K562 (cell line): ENCODE results near the gene PCDHGA8.

Source experiments
- ESRRA ChIP-seq: fragments of 450-650 bp; IDR thresholded peaks from 2 replicates; pipeline ENCODE4 v1.6.1; 2014; ENCODE audit warnings: low read depth, mild to moderate bottlenecking, moderate library complexity, borderline replicate concordance
- KDM1A ChIP-seq, 2 experiments: fragments of 450-650 bp; IDR thresholded peaks; 2 replicates each; pipeline ENCODE4 v1.6.1; 2016; ENCODE audit warnings: mild to moderate bottlenecking in 2 of 2
- NEUROD1 ChIP-seq: fragments of 150-350 bp; IDR thresholded peaks from 2 replicates; pipeline ENCODE4 v1.6.1; 2014; ENCODE audit warnings: borderline replicate concordance, low read length, low read depth; ENCODE audit not compliant: partially characterized antibody
- ZBTB33 ChIP-seq: sonication (generic); formaldehyde crosslinking; IDR thresholded peaks from 2 replicates; pipeline ENCODE4 v1.8.1; 2023; ENCODE audit warnings: mild to moderate bottlenecking, missing genetic modification reagents
- TF ChIP-seq, protein P1 (sequence below): conservative IDR thresholded peaks from 2 replicates; pipeline ENCODE4 v1.6.1; 2011; ENCODE audit warnings: low read depth, mild to moderate bottlenecking, low read length; ENCODE audit not compliant: control insufficient read depth
- TF ChIP-seq, protein P2 (sequence below), 2 experiments: IDR thresholded peaks; 2 replicates each; pipeline ENCODE4 v1.6.1; 2012; ENCODE audit warnings: improper control_type of control experiment in 2 of 2, low read depth in 2 of 2, low read length in 2 of 2, borderline replicate concordance in 1 of 2
- TF ChIP-seq, protein P3 (sequence below), 3 experiments: IDR thresholded peaks in 2 of 3; conservative IDR thresholded peaks in 1 of 3; 2 replicates each; pipeline ENCODE4 v1.5.1; 2011 to 2012; ENCODE audit warnings: low read length in 3 of 3, mild to moderate bottlenecking in 3 of 3, control low read depth in 2 of 3, improper control_type of control experiment in 1 of 3, inconsistent platforms in 1 of 3, low read depth in 1 of 3, mixed read lengths in 1 of 3, moderate library complexity in 1 of 3; ENCODE audit not compliant: insufficient read depth in 2 of 3

DNA sequence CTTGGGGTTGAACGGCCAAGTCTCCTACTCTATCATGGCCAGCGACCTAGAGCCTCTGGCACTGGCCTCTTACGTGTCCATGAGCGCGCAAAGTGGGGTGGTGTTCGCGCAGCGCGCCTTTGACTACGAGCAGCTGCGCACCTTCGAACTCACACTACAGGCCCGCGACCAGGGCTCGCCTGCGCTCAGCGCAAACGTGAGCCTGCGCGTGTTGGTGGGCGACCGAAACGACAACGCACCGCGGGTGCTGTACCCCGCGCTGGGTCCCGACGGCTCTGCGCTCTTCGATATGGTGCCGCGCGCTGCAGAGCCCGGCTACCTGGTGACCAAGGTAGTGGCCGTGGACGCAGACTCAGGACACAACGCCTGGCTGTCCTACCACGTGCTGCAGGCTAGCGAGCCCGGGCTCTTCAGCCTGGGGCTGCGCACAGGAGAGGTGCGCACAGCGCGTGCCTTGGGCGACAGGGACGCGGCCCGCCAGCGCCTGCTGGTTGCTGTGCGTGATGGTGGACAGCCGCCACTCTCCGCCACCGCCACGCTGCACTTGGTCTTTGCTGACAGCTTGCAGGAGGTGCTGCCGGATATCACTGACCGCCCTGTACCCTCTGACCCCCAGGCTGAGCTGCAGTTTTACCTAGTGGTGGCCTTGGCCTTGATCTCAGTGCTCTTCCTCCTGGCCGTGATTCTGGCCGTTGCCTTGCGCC is 7.3 kb downstream of the PCDHGA8 start:
- TF ChIP-seq, protein P1, sequence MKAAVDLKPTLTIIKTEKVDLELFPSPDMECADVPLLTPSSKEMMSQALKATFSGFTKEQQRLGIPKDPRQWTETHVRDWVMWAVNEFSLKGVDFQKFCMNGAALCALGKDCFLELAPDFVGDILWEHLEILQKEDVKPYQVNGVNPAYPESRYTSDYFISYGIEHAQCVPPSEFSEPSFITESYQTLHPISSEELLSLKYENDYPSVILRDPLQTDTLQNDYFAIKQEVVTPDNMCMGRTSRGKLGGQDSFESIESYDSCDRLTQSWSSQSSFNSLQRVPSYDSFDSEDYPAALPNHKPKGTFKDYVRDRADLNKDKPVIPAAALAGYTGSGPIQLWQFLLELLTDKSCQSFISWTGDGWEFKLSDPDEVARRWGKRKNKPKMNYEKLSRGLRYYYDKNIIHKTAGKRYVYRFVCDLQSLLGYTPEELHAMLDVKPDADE = no peak
- TF ChIP-seq, protein P2, sequence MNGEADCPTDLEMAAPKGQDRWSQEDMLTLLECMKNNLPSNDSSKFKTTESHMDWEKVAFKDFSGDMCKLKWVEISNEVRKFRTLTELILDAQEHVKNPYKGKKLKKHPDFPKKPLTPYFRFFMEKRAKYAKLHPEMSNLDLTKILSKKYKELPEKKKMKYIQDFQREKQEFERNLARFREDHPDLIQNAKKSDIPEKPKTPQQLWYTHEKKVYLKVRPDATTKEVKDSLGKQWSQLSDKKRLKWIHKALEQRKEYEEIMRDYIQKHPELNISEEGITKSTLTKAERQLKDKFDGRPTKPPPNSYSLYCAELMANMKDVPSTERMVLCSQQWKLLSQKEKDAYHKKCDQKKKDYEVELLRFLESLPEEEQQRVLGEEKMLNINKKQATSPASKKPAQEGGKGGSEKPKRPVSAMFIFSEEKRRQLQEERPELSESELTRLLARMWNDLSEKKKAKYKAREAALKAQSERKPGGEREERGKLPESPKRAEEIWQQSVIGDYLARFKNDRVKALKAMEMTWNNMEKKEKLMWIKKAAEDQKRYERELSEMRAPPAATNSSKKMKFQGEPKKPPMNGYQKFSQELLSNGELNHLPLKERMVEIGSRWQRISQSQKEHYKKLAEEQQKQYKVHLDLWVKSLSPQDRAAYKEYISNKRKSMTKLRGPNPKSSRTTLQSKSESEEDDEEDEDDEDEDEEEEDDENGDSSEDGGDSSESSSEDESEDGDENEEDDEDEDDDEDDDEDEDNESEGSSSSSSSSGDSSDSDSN (IDR thresholded peaks at IDR 0.05; ENCODE audit: borderline replicate concordance in 1 of 2, low read depth in 2 of 2, low read length in 2 of 2) = no peak
- TF ChIP-seq ESRRA = no peak
- TF ChIP-seq KDM1A (IDR thresholded peaks at IDR 0.05) = no peak
- TF ChIP-seq NEUROD1 = no peak
- TF ChIP-seq, protein P3, sequence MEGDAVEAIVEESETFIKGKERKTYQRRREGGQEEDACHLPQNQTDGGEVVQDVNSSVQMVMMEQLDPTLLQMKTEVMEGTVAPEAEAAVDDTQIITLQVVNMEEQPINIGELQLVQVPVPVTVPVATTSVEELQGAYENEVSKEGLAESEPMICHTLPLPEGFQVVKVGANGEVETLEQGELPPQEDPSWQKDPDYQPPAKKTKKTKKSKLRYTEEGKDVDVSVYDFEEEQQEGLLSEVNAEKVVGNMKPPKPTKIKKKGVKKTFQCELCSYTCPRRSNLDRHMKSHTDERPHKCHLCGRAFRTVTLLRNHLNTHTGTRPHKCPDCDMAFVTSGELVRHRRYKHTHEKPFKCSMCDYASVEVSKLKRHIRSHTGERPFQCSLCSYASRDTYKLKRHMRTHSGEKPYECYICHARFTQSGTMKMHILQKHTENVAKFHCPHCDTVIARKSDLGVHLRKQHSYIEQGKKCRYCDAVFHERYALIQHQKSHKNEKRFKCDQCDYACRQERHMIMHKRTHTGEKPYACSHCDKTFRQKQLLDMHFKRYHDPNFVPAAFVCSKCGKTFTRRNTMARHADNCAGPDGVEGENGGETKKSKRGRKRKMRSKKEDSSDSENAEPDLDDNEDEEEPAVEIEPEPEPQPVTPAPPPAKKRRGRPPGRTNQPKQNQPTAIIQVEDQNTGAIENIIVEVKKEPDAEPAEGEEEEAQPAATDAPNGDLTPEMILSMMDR (IDR thresholded peaks at IDR 0.05 in 2 of 3, conservative IDR thresholded peaks at IDR 0.05 in 1 of 3; ENCODE audit: insufficient read depth in 2 of 3, low read depth in 1 of 3, low read length in 3 of 3) = no peak
- no peak for TF ChIP-seq ZBTB33 (CRISPR knock-in tag)
